ENCODE measurements around the gene ZNF2.

DNA sequence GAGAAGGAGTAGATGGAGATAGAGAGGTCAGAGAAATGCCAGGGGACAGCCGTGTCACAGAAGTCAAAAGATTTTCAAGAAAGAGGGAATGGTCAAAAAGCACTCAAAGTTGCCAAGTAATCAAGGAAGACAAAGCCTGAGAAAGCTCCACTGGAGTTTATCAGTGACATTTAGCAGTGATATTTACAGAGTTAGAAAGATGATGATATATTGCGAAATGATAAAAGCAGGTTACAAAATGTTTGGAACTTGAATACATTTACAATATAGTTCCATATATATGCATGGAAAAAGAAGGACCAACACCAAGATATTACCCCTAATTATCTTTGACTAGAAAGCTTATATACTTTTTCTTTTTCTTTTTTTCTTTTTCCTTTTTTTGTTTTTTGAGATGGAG, 20.4 kb downstream of the ZNF2 start:
- TF ChIP-seq, protein P1, sequence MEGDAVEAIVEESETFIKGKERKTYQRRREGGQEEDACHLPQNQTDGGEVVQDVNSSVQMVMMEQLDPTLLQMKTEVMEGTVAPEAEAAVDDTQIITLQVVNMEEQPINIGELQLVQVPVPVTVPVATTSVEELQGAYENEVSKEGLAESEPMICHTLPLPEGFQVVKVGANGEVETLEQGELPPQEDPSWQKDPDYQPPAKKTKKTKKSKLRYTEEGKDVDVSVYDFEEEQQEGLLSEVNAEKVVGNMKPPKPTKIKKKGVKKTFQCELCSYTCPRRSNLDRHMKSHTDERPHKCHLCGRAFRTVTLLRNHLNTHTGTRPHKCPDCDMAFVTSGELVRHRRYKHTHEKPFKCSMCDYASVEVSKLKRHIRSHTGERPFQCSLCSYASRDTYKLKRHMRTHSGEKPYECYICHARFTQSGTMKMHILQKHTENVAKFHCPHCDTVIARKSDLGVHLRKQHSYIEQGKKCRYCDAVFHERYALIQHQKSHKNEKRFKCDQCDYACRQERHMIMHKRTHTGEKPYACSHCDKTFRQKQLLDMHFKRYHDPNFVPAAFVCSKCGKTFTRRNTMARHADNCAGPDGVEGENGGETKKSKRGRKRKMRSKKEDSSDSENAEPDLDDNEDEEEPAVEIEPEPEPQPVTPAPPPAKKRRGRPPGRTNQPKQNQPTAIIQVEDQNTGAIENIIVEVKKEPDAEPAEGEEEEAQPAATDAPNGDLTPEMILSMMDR (IDR thresholded peaks at IDR 0.05), result no peak
- no peak for TF ChIP-seq POLR2A (IDR thresholded peaks at IDR 0.05)

Measured in testis (tissue), 2 donors.